SU-DHL-6 (cell line): ENCODE measurements around the gene GDPD3.

Source experiments
- H2AFZ ChIP-seq: fragments of 200-600 bp; sonication (generic); 2 replicates; pipeline ENCODE4 v1.6.1; 2014; ENCODE audit warnings: low read depth, mild to moderate bottlenecking, moderate library complexity, mixed read lengths, antibody characterized with exemption, low read length; ENCODE audit not compliant: severe bottlenecking
- H3F3A ChIP-seq: fragments of 200-600 bp; shearing (Covaris generic); 2 replicates; pipeline ENCODE4 v1.6.0; 2016; ENCODE audit warnings: antibody characterized with exemption, mild to moderate bottlenecking; ENCODE audit not compliant: insufficient read depth
- H3K27ac ChIP-seq: fragments of 200-600 bp; sonication (generic); 2 replicates; pipeline ENCODE4 v1.5.1; 2016; ENCODE audit warnings: low read depth, mild to moderate bottlenecking, low read length, moderate library complexity, mixed read lengths
- H3K27me3 ChIP-seq: fragments of 200-600 bp; sonication (generic), shearing (Covaris generic); 2 replicates; pipeline ENCODE4 v1.6.0; 2014; ENCODE audit warnings: mild to moderate bottlenecking, low read length
- H3K36me3 ChIP-seq: fragments of 200-600 bp; sonication (generic); 2 replicates; pipeline ENCODE4 v1.6.1; 2014; ENCODE audit warnings: mild to moderate bottlenecking, low read length, mixed read lengths
- H3K4me2 ChIP-seq: fragments of 300-600, 200-600 bp; shearing (Covaris generic), sonication (generic); 2 replicates; pipeline ENCODE4 v1.6.0; 2014; ENCODE audit warnings: low read length, low read depth, mild to moderate bottlenecking; ENCODE audit not compliant: poor library complexity, severe bottlenecking
- H3K4me3 ChIP-seq: fragments of 200-600 bp; sonication (generic); 2 replicates; pipeline ENCODE4 v1.5.1; 2014; ENCODE audit warnings: antibody characterized with exemption, low read length, mild to moderate bottlenecking, mixed read lengths; ENCODE audit not compliant: insufficient read depth, poor library complexity, severe bottlenecking
- H3K79me2 ChIP-seq: fragments of 200-600 bp; sonication (generic); 2 replicates; pipeline ENCODE4 v1.6.1; 2014; ENCODE audit warnings: mild to moderate bottlenecking, low read length, moderate library complexity; ENCODE audit not compliant: insufficient read depth
- H3K9ac ChIP-seq: fragments of 200-600 bp; sonication (generic); 2 replicates; pipeline ENCODE4 v1.7.0; 2014; ENCODE audit warnings: mild to moderate bottlenecking, low read length
- H3K9me2 ChIP-seq: fragments of 200-600 bp; sonication (generic); replicated peaks from 2 replicates; pipeline ENCODE4 v1.6.1; 2014; ENCODE audit warnings: low read length; ENCODE audit not compliant: insufficient read depth
- H3K9me3 ChIP-seq: fragments of 200-600 bp; sonication (generic); 2 replicates; pipeline ENCODE4 v1.6.1; 2014; ENCODE audit warnings: low read length, mixed read lengths; ENCODE audit not compliant: insufficient read depth
- H4K20me1 ChIP-seq: fragments of 200-600 bp; sonication (generic); 2 replicates; pipeline ENCODE4 v1.6.1; 2014; ENCODE audit warnings: low read depth, mild to moderate bottlenecking, antibody characterized with exemption, low read length, moderate library complexity, mixed read lengths
- EZH2phosphoT487 ChIP-seq: fragments of 200-600 bp; sonication (generic), shearing (Covaris generic); conservative IDR thresholded peaks from 2 replicates; pipeline ENCODE4 v1.6.1; 2018; ENCODE audit warnings: mild to moderate bottlenecking, antibody characterized with exemption, low read length, moderate library complexity, mixed read lengths
- TF ChIP-seq, protein P1 (sequence below): fragments of 200-600 bp; sonication (generic); IDR thresholded peaks from one replicate; pipeline ENCODE4 v1.5.1; 2017; ENCODE audit warnings: antibody characterized with exemption, mild to moderate bottlenecking, low read length, moderate library complexity; ENCODE audit not compliant: insufficient read depth, poor library complexity, severe bottlenecking

Gene GDPD3

DNA sequence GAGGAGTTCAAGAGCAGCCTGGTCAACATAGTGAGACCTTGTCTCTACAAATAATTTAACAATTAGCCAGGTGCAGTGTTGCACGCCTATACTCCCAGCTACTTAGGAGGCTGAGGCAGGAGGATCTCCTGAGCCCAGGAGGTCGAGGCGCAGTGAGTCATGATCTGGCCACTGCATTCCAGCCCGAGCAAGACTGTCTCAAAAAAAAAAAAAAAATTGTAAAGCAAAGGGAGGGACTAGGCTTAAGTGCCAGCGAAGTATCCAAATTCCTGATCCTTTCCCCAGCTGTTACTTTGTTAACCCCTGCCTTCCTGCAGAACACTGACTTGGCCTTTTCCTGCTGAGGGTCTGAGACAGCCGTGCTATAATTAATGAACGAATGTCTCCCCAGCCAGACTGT, 2.7 kb downstream of the GDPD3 start:
- H3K27ac ChIP-seq, result no peak overlapping the region
- no peak overlapping the region for H3K4me3 ChIP-seq
- no peaks in the 10 kb centered on the region for H3K27me3 ChIP-seq
- no peaks in the 10 kb centered on the region for H3K79me2 ChIP-seq
- no peak overlapping the region for H2AFZ ChIP-seq
- no peaks in the 10 kb centered on the region for H3K36me3 ChIP-seq
- H3K9ac ChIP-seq, result no peak overlapping the region
- no peaks in the 10 kb centered on the region for H3K9me3 ChIP-seq
- no peaks in the 10 kb centered on the region for H3K9me2 ChIP-seq
- no peak overlapping the region for H3K4me2 ChIP-seq
- H3F3A ChIP-seq, result peaks cover 7% of the 10 kb centered on the region; the same call in 1 of the 2 replicates
- H4K20me1 ChIP-seq, result no peaks in the 10 kb centered on the region
- TF ChIP-seq, protein P1, sequence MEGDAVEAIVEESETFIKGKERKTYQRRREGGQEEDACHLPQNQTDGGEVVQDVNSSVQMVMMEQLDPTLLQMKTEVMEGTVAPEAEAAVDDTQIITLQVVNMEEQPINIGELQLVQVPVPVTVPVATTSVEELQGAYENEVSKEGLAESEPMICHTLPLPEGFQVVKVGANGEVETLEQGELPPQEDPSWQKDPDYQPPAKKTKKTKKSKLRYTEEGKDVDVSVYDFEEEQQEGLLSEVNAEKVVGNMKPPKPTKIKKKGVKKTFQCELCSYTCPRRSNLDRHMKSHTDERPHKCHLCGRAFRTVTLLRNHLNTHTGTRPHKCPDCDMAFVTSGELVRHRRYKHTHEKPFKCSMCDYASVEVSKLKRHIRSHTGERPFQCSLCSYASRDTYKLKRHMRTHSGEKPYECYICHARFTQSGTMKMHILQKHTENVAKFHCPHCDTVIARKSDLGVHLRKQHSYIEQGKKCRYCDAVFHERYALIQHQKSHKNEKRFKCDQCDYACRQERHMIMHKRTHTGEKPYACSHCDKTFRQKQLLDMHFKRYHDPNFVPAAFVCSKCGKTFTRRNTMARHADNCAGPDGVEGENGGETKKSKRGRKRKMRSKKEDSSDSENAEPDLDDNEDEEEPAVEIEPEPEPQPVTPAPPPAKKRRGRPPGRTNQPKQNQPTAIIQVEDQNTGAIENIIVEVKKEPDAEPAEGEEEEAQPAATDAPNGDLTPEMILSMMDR, result no peak
- no peak for TF ChIP-seq EZH2phosphoT487

DNA sequence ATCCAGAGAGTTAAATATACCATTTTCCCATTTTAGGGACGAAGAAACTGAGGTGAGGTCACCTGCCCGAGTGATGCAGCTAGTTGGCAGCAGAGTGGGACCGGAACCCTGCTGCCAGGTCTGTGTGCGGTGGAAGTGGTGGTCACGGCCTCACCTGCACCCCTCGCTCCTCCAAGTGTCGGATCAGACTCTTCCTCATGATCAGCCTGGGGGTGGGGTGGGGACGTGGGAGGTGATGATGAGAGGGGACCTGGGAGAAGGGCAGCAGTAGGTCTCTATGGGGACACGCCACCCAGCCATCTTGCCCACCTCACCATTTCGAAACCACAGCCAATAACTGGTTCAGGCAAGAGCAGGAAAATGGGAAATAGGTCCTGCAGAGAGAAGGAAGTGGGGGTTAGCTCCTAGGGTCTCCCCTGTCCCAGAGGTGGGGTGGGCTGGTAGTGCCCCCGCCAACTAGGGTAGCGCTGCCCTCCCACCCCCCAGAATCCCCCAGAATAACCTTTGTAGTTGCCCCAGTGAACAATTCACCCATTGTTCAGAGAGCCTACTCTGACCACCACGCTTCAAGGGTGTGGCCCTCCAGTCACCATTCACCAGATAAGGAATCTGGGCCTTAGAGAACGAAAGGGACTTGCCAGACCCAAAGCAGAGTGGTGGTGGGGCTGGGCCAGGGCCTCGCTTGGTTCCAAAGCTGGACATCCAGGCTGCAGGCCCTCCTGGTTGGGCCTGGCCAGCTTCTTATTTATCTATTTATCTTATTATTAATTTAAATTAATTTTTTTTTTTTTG, 5.1 kb downstream of the GDPD3 start:
- no peaks in the 10 kb centered on the region for H4K20me1 ChIP-seq
- TF ChIP-seq EZH2phosphoT487, result no peak
- TF ChIP-seq, protein P1, result no peak
- no peaks in the 10 kb centered on the region for H3F3A ChIP-seq
- H3K9me3 ChIP-seq, result no peaks in the 10 kb centered on the region
- no peaks in the 10 kb centered on the region for H3K9me2 ChIP-seq
- H3K9ac ChIP-seq, result no peak overlapping the region
- no peak overlapping the region for H3K4me3 ChIP-seq
- no peaks in the 10 kb centered on the region for H3K27me3 ChIP-seq
- H3K4me2 ChIP-seq, result no peak overlapping the region
- no peaks in the 10 kb centered on the region for H3K36me3 ChIP-seq
- no peak overlapping the region for H2AFZ ChIP-seq
- no peak overlapping the region for H3K27ac ChIP-seq
- no peaks in the 10 kb centered on the region for H3K79me2 ChIP-seq

DNA sequence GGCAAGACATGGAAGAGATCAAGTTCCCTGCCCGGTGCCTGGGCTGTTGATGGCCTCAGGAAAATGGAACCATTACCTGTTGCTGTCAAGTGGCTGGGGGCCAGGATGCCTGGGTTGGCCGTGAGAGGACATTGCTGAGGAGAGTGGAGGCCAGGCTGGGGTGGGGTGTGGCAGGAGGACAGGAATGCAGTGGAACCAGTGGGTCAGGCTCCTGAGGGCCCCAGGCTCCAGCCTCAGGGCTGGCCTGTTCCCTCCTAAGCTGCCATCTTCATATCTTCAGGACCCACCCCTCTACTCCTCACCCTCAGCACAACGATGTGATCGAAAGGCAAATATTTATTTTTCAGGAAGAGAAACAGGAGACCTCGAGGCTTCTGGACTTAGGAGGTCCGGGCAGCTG, 8.8 kb downstream of the GDPD3 start:
- H3K9me2 ChIP-seq, result no peaks in the 10 kb centered on the region
- no peaks in the 10 kb centered on the region for H4K20me1 ChIP-seq
- H3K79me2 ChIP-seq, result no peaks in the 10 kb centered on the region
- no peak overlapping the region for H2AFZ ChIP-seq
- H3K4me2 ChIP-seq, result no peak overlapping the region
- no peaks in the 10 kb centered on the region for H3F3A ChIP-seq
- H3K9ac ChIP-seq, result no peak overlapping the region
- no peaks in the 10 kb centered on the region for H3K27me3 ChIP-seq
- TF ChIP-seq, protein P1, result no peak
- no peak for TF ChIP-seq EZH2phosphoT487
- no peak overlapping the region for H3K4me3 ChIP-seq
- H3K27ac ChIP-seq, result no peak overlapping the region
- H3K9me3 ChIP-seq, result no peaks in the 10 kb centered on the region
- H3K36me3 ChIP-seq, result no peaks in the 10 kb centered on the region
